CD4-positive, alpha-beta T cell treated with Interleukin-4 for 1 hour (primary cell): ENCODE data around the gene SPPL3.
"Not testable (repeated sequence)": the region's sequence is repeated elsewhere in the genome, so short reads cannot be mapped to it uniquely, and the experiment has no call there.

Experiments
- DNase-seq, 2 donors: peaks; one replicate each; pipeline ENCODE4 v3.0.0-alpha.2; 2020 to 2022

SPPL3 gene

DNA sequence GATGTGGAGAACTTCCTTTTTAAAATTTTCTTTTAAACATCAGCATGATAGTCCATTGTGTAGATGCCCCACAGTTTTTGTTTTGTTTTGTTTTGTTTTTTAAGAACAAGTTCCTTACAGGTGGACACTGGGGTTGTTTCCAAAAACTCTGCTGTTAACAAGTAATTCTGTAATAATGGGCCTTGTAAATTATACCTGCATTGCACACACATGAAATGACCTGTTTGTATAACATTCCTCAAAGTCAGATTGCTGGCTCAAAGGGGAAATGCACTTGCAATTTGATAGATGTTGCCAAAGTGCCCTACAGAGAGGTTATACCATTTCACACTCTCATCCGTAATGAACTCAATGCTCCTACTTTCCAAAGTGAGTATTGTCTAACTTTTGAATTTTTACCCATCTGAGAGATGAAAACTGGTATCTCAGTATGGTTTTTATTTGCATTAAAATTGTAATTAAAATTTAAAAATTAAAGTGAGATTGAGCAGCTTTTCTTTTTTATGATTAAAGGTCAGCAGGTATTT, 89.2 kb downstream of the SPPL3 start:
- no peak for DNase-seq

- DNase-seq, result no peak
Measured at GRCh38 chr12:120814203-120814902, 89.8 kb downstream of the SPPL3 start.

DNA sequence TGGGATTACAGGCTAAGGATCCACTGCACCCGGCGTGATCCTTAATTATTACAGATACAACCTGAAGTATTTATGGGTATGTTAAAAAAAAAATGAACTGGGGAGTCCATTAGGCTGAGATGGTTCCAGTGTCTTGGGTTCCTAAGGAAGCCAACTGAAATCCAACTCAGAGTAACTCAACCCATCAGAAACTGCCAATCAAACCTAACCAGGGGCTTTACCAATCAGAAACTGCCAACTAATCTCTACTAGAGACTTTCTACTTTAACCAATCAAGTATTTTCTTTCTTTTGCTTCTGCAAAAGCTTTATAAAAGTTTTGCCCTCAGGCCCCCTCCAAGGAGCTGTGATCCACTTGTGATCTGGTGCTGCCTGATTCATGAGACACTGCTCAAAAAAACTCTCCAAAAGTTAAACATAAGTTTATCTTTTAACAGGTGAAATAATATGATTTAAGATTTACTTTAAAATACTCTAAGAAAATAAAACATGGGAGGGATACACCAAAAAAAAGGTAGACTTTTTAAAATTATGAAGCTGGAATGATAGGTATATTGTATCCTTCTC, 90.5 kb downstream of the SPPL3 start:
- DNase-seq, result no peak

GRCh38 chr12:120810021-120810420, 94.1 kb downstream of the SPPL3 start:
- no peak for DNase-seq

DNA sequence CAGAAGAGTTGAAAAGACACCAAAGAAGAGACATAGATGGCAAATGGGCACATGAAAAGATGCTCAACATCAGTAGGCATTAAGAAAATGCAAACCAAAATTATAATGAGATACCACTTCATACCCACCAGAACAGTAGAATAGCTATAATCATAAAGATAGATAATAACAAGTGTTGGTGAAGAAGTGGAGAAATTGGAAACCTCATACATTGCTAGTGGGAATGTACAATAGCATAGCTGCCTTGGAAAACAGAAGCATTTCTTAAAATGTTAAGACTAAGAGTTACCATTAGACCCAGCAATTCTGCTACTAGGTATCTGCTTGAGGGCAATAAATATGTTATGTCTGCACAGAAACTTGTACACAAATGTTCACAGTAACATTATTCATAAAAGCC, 99.7 kb downstream of the SPPL3 start:
- no peak for DNase-seq

DNA sequence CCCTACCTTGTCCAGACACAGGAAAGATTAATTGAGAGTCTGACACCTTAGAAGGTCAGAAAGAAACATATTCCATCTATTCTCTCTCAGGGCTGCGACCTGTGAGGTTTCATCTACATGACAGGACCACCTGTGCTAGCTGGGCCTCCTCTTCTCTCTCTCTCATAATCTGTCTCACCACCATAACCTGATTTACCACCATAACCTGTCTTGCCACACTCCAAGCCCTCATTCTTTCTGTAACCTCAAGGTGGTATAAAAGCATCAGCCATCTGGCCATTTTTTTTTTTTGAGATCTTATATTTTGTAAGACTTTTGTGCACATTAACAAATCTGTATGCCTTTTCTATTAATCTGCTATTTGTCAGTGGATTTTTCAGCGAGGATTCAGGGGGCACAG, 103.0 kb downstream of the SPPL3 start:
- DNase-seq, result no peak

DNA sequence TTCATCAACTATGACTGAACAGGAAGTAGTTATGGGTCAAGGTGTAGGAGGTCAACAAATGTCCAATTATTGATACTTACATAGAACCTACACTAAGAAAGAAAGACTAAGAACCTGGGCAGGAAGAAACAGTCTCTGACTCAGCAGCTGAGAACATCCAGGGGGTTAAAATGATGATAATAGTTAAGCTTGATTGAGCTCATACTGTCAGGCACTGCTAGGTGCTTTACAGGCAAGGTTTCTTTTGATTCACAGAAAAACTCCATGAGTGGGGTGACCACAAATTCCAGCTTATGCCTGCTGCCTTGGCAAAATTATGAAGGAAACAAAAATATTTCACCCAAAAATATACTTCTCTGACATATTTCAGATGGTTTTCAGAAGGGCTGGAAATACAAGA, 103.5 kb downstream of the SPPL3 start:
- DNase-seq, result no peak

- no peak for DNase-seq
Measured at GRCh38 chr12:120799243-120800045, 104.7 kb downstream of the SPPL3 start.

DNA sequence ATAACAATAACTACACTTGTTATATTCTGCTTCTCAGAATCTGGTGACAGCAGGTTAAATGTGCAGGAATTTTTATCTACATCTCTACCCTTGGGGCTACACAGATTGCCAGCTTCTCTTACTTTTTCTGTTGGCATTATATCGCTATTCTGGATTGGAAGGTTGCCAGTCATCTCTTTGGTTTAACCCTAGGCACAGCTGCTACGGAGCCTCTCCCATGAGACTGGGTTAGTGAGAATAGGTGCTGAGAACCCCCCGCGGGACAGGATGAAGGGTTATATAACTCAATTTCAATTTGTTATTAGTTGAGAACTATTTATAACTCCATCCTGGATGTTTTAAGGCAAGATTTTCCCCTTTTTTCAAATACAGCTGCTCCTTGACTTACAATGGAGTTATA, 105.5 kb downstream of the SPPL3 start:
- DNase-seq, result no peak

DNA sequence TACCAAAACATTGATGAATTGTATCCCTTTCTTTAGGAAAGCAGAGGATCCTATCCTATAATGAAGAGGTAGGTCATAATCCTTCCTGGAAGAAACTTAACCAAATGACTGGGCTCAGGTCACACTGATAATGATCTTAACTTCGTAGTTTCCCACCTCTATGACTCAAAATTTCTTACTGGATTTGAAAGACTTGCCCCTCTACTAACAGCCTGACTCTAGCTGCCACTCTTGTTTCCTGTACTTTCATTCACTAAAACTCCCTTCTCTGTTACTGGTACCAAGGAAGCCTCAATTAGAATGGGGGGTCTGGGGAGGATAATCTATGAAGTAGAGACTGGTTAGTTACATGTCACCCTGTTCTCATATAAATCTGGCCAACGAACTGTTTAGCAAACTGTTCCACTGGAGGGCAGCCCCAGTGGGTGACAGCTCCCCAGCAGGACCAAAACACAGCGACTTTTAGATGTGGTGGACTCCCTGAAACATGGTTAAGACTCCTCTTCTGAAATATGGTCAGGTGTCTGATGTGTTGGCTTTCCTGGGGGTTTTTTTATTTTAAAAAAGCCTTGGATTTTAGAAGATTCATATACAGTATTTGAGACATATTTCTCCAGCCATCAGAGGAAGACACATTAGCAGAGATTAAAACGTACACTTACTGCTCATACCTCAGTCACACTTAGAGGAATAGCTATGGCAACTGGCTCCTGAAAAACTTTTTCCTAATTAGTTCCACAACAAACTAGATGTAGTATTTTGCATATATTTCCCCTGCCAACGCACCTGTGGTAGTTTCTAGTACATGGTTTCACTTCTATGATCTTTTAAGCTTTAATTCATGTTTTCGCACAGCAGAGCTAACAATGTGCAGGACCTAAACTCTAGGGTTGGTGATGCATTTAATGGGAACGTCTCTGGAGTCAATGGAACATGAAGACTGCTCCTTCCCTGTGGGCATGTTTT, 106.2 kb downstream of the SPPL3 start:
- DNase-seq, result no peak

GRCh38 chr12:120795441-120796178, 108.5 kb downstream of the SPPL3 start:
- DNase-seq, result no peak

- no peak for DNase-seq
Measured at GRCh38 chr12:120793357-120793756, 110.8 kb downstream of the SPPL3 start.

GRCh38 chr12:120792456-120792855, 111.7 kb downstream of the SPPL3 start:
- DNase-seq, result not testable (repeated sequence)

DNA sequence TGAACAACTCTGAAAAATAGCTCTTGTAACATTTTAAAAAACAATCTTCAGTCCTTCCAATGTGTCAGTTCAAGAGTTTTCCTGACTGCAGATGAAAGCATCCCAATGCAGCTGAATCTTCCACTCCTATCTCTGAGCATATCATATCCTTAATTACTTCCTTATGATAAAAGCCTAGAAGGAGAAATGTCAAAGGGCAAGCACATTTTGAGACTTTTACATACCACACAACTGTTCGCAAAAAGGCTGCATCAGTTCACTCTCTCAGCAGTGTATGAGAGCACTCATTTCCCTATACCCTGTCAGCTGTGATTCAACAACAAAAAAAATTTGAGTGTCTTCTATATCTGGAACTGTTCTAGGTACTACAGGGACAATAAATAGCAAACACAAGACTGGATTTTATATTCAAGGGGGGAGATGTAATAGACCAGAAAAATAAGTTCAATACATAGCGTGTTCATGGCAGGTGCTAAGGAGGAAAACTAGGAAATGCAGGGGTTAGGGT, 112.4 kb downstream of the SPPL3 start:
- DNase-seq, result no peak

- no peak for DNase-seq
Measured at GRCh38 chr12:120790114-120790513, 114.0 kb downstream of the SPPL3 start.

DNA sequence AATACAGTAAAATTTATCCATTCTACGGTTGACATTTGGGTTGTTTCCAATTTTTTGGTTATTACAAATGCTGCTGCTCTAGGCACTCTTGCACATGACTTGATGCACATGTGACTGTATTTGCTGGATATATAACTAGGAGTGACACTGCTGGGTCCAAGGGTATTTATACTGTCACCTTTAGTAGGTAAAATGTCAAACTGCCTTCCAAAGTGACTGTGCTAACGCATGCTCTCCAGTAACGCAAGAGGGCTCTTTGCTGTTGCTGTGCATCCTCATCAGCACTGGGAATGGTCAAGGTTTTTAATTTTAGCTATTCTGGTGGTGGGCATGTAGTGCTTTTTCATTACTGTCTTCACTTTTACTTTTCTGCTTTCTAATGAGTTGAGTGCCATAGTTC, 116.3 kb downstream of the SPPL3 start:
- no peak for DNase-seq

DNA sequence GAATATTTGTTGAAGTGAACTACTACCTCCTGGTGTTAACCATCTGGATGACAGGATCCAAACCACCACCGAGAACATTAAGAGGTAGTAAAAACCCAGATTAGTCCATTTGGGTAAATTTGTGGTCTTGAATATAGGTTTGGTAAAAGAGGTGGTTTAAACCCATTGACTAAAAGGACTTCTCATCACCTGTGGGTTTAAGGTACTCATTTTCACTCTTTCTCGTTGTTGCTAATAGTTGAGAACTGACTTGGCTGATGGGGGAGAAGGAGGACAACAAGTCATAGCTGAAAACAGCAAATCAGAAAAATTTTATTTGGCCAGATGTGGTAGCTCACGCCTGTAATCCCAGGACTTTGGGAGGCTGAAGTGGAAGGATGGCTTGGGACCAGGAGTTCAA, 119.4 kb downstream of the SPPL3 start:
- no peak for DNase-seq

DNA sequence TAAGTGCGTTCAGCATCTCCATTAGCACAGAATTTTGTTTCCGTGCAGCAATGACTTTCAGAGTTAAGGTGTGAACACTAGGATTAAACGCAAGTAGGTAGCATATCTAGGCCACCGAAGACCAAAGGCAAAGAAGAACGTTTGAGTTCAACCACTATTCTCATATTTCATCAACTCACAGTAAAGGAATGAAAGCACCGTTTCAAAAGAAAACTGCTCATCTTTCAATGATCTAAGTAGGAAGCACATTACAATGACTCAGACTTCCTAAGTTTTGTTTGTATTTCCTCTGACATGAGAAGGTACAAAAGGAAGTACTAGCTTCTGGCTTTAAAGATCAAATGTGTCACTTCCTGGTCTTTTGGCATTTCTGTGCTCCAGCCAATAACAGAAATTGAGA, 121.0 kb downstream of the SPPL3 start:
- DNase-seq, result no peak

- DNase-seq, result no peak
Measured at GRCh38 chr12:120775862-120776552, 128.2 kb downstream of the SPPL3 start.

- no peak for DNase-seq
Measured at GRCh38 chr12:120774169-120774916, 129.8 kb downstream of the SPPL3 start.
